Stimulated activated CD4-positive, alpha-beta T cell treated with anti-CD3 and anti-CD28 coated beads, Interleukin-2, amount 100 ng/mL, for 4 hours (primary cell): ENCODE results near the gene ZBTB32.
A peak's percentile ranks its signal among the peaks of the same experiment; 100 is the strongest.

ENCODE experiments used
- DNase-seq: peaks from one replicate; pipeline ENCODE4 v3.0.0-alpha.2; 2020; ENCODE audit warnings: low read depth

The ZBTB32 gene

DNA sequence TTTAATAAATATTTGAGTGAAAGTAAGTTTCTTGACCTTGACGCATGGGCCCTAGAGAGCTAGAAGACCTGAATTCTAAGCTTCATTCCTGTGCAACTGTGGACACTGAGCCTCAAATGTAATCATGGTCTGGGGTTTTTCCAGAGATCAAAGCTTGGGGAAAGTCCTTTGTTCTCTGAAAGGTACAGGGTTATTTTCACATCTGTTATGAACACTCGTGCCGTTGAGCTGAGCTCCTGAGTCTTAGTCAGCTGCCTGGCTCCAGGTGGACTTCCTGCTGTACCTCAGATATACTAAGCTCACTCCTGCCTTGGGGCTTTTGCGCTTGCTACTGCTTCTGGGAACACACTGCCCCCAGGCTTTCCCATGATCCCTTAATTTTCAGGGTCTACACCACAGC lies 7.5 kb upstream of the ZBTB32 start:
- DNase-seq: no peak

DNA sequence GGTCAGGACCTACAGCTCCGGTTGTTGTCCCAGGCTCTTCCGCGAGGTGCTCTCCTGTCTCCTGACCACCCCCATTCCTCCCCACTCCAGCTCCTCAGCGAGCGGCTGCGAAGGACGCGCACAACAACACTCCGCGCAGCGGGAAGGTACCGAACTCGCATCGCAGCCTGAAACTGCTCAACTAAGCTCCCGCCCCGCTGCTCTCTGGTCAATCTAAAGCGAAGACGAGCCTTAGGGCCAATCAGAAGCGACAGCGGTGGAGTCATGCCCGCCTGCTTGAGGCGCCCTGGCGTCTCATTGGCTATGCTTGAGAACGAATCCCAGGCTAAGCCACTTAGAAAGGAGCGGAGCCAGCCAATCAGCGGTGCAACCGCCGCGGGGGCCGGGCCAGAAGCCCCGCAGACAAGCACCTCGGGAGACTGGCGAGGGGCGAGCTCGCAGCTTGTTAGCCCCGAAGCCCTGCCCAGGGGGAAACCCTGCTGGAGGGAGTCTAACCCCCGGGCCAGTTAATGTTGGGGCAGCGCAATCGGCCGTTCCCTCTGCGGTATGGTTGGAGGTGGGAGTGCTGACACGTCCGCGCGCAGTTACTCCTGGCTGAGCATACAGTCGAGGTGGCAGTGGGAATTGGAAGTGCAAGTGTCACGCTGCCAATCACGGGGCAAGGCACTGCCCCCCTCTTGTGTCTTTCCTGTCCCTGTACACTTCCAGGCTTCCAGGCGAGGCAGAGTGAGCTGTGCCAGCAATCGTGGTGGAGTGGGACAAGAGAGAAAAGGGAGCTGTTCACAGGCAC lies 1.9 kb upstream of the ZBTB32 start:
- peak; percentile 92 for DNase-seq

DNA sequence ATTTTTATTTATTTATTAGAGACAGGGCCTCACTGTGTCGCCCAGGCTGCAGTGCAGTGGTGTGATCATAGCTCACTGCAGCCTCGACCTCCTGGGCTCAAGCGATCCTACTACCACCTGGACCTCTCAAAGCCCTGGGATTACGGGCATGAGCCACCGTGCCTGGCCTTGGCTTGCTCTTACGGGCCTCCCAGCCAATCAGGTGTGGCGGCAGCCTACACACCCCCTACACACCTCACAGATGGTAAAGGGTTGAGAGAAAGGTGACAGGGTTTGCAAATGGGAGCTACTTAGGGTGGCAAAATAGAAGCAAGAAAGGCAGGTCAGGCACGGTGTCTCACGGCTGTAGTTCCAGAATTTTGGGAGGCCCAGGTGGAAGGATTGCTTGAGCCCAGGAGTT lies 1.0 kb upstream of the ZBTB32 start:
- DNase-seq: no peak

DNA sequence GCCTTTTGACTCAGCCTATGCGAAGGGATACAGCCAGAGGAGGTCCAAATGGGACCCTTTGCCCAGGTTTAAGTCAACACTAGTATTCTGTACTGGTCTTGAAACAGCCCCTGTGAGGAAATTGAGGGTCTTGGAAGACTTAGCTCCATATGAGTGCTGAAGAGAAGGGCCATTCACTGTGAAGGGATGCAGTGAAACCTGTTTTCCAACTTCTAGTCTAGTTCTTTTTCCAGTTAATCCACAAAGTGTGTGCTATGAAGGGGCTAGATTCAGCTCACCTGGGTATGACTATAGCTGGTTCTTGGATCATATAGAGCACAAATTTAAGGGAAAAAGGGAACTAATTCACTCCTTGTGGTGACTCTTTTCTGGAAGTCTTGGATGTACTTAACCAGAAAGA lies 4.0 kb downstream of the ZBTB32 start:
- DNase-seq: no peak

DNA sequence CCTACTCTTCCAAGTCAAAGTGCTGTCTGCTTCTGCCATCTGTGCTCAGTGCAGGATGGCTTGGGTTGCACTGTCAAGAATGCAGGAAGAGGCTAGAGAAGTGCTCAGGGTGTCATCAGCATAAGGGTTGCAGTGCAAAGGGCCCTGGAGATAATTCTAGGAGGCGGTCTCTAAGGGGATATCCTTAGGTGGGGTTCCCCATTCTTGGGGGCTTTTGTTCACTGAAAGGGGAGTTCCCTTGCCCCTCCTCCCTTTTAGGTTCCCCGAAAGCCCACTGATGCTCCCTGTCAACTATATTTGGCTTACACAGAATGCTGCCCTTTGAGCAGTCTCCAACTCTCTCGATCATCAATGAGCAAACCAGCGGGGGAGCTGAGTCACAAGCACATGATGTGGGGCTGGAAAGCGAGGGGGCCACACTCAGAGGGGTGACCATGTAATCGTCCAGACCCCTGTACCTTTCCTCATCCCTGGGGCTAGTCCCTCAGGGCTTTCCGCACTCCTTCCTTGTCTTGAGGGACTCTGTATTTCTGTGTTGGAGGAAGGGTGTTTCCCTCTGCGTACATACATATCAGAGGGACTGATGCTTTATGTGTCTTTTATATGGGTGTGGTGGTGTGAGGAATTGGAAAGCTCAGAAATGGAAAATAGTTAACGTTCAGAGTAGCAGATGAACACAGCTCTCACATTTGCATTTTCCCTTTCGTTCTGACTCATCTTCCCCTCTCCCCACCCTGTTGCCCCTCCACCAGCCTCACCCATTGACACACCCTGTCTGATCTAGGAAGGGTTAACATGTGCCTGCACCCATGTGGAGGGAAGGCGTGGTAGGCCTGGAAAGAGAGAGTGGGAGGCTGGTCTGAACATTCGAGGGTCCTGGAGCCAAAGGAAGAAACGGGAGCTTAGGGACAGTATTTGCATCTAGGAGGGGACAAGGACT lies 6.7 kb downstream of the ZBTB32 start:
- peak; percentile 60 for DNase-seq

DNA sequence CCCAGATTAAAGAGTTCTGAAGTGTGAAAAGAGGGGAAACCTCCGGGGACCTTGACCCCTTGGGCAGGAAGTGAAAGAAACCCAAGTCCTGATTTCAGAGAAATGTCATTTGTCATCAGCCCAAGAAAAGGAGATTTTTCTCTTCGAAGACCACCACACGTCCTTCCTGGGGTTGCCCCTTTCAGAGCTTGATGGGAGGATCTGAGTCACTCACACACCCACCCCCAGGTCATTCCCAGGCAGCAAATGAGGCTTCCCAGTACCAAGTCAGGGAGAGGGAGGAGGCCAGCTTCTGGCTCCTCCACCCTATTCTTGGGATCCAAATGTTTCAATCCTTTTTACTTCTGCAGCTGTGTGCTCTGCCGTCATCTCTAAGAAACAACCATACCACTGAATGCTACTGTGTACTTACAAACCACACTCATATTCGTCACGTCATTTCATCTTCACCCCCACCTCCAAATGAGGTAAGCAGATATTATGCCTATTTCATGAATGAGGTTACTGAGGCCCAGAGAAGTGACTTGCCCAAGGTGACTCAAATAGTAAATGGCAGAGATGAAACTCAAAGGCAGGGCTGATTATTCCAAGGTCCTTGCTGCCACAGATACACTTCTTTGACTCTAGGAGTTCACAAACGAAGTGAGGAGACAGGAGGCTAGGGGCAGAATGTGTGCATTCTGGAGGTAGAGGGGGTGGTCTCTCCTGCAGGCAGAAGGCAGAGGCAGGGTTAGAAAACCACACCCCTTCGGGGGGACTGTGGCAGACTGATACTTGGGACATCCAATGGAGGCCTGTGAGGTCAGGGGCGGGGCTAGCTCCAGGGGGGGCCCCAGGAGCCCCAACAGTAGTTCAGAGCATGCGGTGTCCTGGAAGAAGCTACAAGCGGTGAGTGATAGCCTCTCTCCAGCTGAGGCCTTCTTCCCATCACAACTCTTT lies 8.5 kb downstream of the ZBTB32 start:
- peak; percentile 49 for DNase-seq

DNA sequence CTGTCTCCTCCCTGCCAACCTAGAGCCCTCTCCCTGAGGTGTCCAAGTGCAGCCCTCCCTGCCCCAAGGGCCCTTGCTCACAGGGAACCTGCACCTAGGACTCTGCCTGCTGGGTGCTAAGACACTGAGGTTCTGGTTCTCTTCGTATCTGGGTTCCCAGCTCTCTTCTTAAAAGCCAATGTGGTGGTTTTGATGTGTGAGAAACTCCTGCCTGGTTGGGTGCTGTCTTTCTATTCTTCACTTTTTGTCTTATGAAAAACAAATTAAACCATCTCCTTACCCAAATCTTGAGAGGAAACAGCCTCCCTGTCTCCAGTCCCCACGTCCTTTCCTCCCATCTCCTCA lies 9.1 kb downstream of the ZBTB32 start:
- DNase-seq: no peak

DNA sequence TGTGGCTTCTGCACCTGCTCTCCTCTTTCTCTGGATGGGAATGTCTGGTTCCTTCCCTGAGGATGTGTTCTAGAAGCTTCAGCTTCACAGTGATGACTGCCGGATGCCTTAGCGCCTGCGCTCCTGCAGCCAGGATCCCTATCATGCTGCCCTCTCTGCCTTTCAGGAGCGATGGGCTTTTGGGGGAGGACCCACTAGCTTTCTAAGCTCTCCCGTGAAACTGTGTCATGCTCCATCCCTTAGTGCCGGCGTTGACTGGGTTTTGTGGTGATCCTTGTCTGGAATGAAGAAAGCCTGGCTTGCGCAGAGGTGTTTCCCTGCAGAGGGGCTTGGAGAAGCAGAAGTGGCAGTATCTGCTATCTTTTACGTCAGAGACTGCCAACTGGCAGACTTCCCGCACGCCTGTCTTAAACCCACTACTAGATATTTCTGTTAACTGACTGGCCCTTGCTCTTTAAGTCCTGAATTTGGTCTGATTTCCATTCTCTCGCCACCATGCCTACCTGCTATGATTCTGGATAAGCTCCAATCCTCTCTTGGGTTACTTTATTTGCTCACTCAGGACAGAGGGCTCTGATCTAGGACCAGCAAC lies 9.6 kb downstream of the ZBTB32 start:
- no peak for DNase-seq

DNA sequence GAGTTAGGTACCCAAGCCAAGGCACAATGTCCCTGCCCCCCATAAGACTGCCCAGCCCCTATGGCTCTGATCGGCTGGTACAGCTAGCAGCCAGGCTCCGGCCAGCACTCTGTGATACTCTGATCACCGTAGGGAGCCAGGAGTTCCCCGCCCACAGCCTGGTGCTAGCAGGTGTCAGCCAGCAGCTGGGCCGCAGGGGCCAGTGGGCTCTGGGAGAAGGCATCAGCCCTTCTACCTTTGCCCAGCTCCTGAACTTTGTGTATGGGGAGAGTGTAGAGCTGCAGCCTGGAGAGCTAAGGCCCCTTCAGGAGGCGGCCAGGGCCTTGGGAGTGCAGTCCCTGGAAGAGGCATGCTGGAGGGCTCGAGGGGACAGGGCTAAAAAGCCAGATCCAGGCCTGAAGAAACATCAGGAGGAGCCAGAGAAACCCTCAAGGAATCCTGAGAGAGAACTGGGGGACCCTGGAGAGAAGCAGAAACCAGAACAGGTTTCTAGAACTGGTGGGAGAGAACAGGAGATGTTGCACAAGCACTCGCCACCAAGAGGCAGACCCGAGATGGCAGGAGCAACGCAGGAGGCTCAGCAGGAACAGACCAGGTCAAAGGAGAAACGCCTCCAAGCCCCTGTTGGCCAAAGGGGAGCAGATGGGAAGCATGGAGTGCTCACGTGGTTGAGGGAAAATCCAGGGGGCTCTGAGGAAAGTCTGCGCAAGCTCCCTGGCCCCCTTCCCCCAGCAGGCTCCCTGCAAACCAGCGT lies 10.4 kb downstream of the ZBTB32 start:
- no peak for DNase-seq

DNA sequence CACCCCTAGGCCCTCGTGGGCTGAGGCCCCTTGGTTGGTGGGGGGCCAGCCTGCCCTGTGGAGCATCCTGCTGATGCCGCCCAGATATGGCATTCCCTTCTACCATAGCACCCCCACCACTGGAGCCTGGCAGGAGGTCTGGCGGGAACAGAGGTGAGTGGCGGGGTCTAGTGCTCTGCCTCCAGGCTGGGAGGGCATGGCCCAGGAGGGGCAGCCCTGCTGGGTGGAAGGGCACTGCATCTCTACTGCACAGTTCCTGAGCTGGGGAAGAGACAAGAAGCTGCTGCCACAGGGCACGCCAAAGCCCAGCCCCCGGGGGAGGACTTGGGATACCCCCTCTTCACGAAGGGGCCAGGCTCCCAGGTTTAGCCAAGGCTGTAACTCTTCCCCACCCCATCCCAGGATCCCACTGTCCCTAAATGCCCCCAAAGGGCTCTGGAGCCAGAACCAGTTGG lies 11.0 kb downstream of the ZBTB32 start:
- no peak for DNase-seq

DNA sequence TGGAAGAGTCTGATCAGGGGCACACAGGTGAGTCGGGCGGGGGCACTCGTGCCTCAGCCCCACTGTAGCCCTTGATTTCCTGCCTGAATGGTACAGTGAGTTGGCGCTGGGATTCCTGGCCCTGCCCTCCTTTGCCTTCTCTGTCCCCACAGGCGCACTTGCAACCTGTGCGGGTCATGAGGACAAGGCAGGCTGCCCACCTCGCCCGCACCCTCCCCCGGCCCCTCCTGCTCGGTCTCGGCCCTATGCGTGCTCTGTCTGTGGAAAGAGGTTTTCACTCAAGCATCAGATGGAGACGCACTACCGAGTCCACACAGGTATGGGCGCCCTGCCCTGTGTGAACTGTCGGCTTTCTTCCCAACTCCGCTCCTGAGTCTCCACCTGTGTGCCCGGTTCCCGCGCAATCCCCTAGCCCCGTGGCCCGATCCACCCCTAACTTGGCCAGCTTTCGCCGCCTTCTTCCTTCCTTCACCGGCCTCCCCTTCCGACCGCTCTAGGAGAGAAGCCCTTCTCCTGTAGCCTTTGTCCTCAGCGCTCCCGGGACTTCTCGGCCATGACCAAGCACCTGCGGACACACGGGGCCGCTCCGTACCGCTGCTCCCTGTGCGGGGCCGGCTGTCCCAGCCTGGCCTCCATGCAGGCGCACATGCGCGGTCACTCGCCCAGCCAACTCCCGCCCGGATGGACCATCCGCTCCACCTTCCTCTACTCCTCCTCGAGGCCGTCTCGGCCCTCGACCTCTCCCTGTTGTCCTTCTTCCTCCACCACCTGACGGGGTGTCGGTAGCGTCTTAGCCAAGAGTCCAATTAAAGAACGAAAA lies 11.8 kb downstream of the ZBTB32 start:
- peak; percentile 18 for DNase-seq

DNA sequence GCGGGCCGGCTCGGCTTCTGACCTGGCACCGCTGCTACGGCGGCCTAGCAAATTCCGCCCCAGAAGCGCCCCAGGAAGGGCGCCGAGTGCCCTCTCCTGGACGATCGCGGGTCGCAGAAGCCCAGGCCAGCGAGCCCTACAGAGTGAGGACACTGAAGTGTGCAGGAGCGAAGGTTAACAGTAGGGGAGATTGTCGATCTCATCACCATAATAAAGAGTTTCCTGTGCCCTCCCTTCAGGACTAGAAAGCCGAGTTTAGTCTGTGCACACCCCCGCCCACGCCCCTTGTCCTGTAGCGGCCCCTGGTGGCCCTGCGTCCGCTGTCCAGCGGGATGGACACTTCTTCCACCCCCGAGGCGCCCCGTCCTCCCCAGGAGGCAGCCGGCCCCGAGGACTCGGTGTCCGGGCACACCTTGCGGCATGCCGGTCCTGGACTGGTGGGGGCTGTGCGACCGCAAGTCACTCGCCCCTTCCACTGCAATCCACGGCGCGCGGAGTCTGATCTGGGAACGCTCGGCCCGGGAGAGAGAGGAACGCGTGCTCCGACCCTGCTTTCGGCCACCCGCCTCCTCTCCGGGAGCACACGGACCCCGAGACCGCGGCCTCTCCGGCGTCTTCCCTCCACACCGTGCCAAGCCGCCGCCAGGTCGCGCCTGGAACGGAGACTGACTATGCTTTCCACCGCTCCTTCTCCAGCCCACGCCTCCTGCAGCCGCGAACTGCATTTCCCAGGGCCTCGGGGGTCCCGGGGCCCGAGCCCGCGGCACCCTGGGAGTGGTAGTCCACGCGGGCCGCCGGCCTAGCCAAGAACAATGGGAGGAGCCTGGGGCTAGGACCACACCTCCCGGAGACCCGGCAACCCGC lies 12.7 kb downstream of the ZBTB32 start:
- DNase-seq: peak; percentile 97

DNA sequence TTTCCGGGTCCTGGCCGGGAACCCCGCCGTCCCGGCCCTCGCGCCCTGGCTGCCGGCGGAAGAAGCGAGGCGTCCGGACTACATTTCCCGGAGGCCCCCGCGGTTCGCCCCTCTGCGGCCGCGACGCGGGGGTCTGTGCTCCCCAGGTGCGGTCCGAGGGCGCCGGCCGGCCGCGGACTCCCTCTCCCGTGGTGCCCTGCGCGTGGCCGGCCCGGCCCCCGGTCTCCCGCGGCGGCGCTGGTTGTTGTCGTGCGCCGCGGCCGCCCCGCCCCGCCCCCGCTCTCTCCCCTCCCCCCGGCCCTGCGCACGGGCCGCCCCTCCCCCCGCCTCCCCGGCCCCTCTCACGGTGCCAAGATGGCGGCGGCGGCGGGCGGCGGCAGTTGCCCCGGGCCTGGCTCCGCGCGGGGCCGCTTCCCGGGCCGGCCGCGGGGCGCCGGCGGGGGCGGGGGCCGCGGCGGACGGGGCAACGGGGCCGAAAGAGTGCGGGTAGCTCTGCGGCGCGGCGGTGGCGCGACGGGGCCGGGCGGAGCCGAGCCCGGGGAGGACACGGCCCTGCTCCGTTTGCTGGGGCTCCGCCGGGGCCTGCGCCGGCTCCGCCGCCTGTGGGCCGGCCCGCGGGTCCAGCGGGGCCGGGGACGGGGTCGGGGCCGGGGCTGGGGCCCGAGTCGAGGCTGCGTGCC lies 13.4 kb downstream of the ZBTB32 start, which contains the start of gene KMT2B:
KMT2B (plus strand) TSS at position 339 of the 680 bp plus-strand sequence; CDS start at position 355, 16 bp downstream.
- DNase-seq: no peak

DNA sequence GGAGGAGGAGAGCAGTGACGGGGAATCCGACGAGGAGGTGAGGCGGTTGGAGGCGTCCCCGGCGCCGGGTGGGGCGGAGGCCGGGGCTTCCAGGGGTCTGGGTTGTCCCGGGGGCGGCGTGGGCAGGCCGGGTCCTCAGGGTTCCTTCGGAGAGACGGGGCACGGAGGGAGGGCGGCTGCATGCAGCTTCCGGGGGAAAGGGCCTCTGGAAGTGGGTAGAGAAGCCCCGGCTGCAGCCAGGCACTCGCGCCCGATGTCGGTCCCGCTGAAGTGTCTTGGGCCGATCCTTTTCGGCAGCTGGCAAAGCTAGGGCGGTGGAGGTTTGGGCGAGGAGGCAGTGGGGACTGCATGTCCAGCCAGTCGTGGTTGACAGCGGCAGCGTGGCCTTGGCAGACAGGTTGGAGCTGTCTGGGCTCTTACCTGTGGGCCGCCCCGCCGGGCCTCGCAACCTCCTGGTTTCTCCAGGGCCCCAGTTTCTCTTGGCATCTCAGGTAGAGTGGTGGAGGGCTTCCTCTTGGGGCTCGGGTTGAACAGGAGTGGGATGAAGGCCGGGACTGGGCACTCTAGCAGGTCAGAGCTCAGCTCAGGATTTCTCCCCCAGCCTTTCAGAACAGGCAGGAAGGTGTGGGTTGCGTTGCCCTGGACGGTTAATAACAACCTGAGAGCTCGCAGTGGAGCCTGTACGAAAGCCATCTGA lies 14.1 kb downstream of the ZBTB32 start:
- peak; percentile 58 for DNase-seq

DNA sequence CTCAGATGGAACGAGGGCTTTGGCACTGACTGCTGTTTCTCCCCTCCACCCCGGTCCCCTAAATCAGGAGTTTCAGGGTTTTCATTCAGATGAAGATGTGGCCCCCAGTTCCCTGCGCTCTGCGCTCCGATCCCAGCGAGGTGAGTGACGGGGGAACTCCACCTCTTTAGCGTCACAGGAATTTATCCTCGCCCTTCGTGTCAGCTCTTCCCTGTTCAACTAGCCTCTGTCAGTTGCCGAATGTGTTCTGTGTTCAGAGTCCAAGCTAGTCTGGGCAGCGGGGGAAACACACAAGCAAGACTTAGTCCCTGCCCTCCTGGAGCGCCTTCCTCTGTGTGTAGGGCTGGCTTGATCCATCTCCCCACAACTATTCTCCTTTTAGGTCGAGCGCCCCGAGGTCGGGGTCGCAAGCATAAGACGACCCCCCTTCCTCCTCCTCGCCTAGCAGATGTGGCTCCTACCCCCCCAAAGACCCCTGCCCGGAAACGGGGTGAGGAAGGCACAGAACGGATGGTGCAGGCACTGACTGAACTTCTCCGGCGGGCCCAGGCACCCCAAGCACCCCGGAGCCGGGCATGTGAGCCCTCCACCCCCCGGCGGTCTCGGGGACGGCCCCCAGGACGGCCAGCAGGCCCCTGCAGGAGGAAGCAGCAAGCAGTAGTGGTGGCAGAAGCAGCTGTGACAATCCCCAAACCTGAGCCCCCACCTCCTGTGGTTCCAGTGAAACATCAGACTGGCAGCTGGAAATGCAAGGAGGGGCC lies 15.2 kb downstream of the ZBTB32 start:
- no peak for DNase-seq

DNA sequence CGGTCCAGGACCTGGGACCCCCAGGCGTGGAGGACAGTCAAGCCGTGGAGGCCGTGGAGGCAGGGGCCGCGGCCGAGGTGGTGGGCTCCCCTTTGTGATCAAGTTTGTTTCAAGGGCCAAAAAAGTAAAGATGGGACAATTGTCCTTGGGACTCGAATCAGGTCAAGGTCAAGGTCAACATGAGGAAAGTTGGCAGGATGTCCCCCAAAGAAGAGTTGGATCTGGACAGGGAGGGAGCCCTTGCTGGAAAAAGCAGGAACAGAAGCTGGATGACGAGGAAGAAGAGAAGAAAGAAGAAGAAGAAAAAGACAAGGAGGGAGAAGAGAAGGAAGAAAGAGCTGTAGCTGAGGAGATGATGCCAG lies 15.8 kb downstream of the ZBTB32 start:
- no peak for DNase-seq

DNA sequence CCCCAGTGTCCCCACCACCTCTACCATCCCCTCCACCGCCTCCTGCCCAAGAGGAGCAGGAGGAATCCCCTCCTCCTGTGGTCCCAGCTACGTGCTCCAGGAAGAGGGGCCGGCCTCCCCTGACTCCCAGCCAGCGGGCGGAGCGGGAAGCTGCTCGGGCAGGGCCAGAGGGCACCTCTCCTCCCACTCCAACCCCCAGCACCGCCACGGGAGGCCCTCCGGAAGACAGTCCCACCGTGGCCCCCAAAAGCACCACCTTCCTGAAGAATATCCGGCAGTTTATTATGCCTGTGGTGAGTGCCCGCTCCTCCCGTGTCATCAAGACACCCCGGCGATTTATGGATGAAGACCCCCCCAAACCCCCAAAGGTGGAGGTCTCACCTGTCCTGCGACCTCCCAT lies 16.3 kb downstream of the ZBTB32 start:
- no peak for DNase-seq
